ENCODE measurements around the gene GRAMD1B.
A peak's percentile ranks its signal among the peaks of the same experiment; 100 is the strongest.

GRCh38 chr11:123419731-123420452 is 10.2 kb upstream of the GRAMD1B start:
- TF ChIP-seq CTCF (IDR thresholded peaks at IDR 0.05) (peak in 3 of 6 experiments; percentile 35 to 41 (median 38)), POLR2A (IDR thresholded peaks at IDR 0.05) (peak in 1 of 2 donors; percentile 29)
